NCI-H1436 treated with DMSO at 0.1 percent for 48 hours (cell line): Measurements from ENCODE around the gene IMPA2.
"Not testable (repeated sequence)": the region's sequence is repeated elsewhere in the genome, so short reads cannot be mapped to it uniquely, and the experiment has no call there.

Experiments used
- DNase-seq: peaks from one replicate; lab custom pipeline; 2025; lab: John Stamatoyannopoulos, UW

The IMPA2 gene

GRCh38 chr18:12029786-12030584 is 48.7 kb downstream of the IMPA2 start:
- DNase-seq, result no peak

- no peak for DNase-seq
Observed at GRCh38 chr18:12030670-12031069, 49.4 kb downstream of the IMPA2 start.

GRCh38 chr18:12031181-12031580 is 49.9 kb downstream of the IMPA2 start:
- DNase-seq, result no peak

- no peak for DNase-seq
Observed at GRCh38 chr18:12031846-12032245, 50.5 kb downstream of the IMPA2 start.

GRCh38 chr18:12032786-12033642 is 51.7 kb downstream of the IMPA2 start:
- no peak for DNase-seq

GRCh38 chr18:12033643-12034025 is 52.3 kb downstream of the IMPA2 start:
- no peak for DNase-seq

GRCh38 chr18:12034241-12035100 is 53.2 kb downstream of the IMPA2 start:
- no peak for DNase-seq

GRCh38 chr18:12035481-12035880 is 54.2 kb downstream of the IMPA2 start:
- no peak for DNase-seq

GRCh38 chr18:12036201-12036751 is 55.0 kb downstream of the IMPA2 start:
- no peak for DNase-seq

- DNase-seq, result no peak
Observed at GRCh38 chr18:12038082-12038638, 56.9 kb downstream of the IMPA2 start.

- no peak for DNase-seq
Observed at GRCh38 chr18:12038639-12039539, 57.6 kb downstream of the IMPA2 start.

- DNase-seq, result not testable (repeated sequence)
Observed at GRCh38 chr18:12039540-12039930, 58.2 kb downstream of the IMPA2 start.

GRCh38 chr18:12041561-12041960 is 60.3 kb downstream of the IMPA2 start:
- DNase-seq, result no peak

GRCh38 chr18:12043811-12044210 is 62.5 kb downstream of the IMPA2 start:
- no peak for DNase-seq

GRCh38 chr18:12044591-12044990 is 63.3 kb downstream of the IMPA2 start:
- no peak for DNase-seq

- no peak for DNase-seq
Observed at GRCh38 chr18:12046046-12046750, 64.9 kb downstream of the IMPA2 start.

- DNase-seq, result no peak
Observed at GRCh38 chr18:12046751-12047335, 65.5 kb downstream of the IMPA2 start.

- DNase-seq, result no peak
Observed at GRCh38 chr18:12048010-12048826, 66.9 kb downstream of the IMPA2 start.

- DNase-seq, result no peak
Observed at GRCh38 chr18:12048827-12049175, 67.5 kb downstream of the IMPA2 start.
